Ascending aorta (tissue), 2 donors: ENCODE results near the gene TRPV4. TPM values are rescaled to one million over a fixed set of nuclear protein-coding genes. Genes with fewer than 3 reads are reported as not detected.

ENCODE experiments used
- DNase-seq, 2 donors: peaks; one replicate each; pipeline ENCODE4 v3.0.0-alpha.2; 2019; ENCODE audit warnings: low spot score in 2 of 2
- H3K27ac ChIP-seq, 2 donors: fragments of 200-600 bp; sonication (generic); one replicate each; pipeline ENCODE4 v1.5.1; 2016 to 2017; ENCODE audit warnings: mild to moderate bottlenecking in 1 of 2
- H3K27me3 ChIP-seq: fragments of 200-600 bp; sonication (generic); one replicate; pipeline ENCODE4 v1.5.1; 2017
- H3K36me3 ChIP-seq, 2 donors: fragments of 200-600 bp; sonication (generic); one replicate each; pipeline ENCODE4 v1.5.1; 2016
- H3K4me1 ChIP-seq, 2 donors: fragments of 200-600 bp; sonication (generic); one replicate each; pipeline ENCODE4 v1.5.1; 2016 to 2017; ENCODE audit warnings: mild to moderate bottlenecking in 1 of 2
- H3K4me3 ChIP-seq, 2 donors: fragments of 200-600 bp; sonication (generic); one replicate each; pipeline ENCODE4 v1.5.1; 2016 to 2017; ENCODE audit warnings: mild to moderate bottlenecking in 1 of 2
- H3K9me3 ChIP-seq, 2 donors: fragments of 200-600 bp; sonication (generic); one replicate each; pipeline ENCODE4 v1.5.1; 2016
- intact Hi-C: fragments of 100-400 bp; cut with DNase I; formaldehyde crosslinking; loops from one replicate; pipeline ENCODE4 v1.15.1; 2023
- total RNA-seq: library from RNA; depleted of rRNA; stranded (reverse); fragments of >200 nt; gene quantifications from one replicate; pipeline ENCODE4 v1.1.0, GENCODE V29; 2016
- TF ChIP-seq, protein P1 (sequence below), 3 experiments: fragments of 200-600 bp in 2 of 3; fragments of 450-650 bp in 1 of 3; sonication (generic) in 2 of 3; IDR thresholded peaks; one replicate each; pipeline ENCODE4 v1.5.1; 2016 to 2019; ENCODE audit warnings: antibody characterized with exemption in 3 of 3, mild to moderate bottlenecking in 1 of 3, moderate library complexity in 1 of 3

Gene TRPV4
- total RNA-seq, 1 donor from 2014 or later = not detected

DNA sequence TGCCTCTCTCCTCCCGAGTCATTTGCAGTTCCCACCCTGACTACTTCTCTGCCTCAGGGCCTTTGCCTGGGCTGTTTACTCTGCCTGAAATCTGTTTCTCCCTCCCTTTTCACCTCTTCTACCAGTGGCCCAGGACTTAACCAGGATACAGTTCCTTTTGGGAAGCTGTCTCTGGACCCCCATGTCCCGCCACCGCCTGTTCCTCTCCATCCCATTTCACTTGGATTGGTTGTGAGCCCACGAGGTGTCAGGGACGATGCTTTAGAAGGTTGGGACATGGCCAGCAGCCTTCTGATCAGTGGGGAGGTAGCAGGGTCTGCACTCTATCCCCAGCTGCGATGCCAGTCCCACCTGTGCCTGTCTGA, 67.8 kb downstream of the TRPV4 start:
- no peak overlapping the region for H3K4me3 ChIP-seq
- H3K27ac ChIP-seq = no peak overlapping the region
- TF ChIP-seq, protein P1, sequence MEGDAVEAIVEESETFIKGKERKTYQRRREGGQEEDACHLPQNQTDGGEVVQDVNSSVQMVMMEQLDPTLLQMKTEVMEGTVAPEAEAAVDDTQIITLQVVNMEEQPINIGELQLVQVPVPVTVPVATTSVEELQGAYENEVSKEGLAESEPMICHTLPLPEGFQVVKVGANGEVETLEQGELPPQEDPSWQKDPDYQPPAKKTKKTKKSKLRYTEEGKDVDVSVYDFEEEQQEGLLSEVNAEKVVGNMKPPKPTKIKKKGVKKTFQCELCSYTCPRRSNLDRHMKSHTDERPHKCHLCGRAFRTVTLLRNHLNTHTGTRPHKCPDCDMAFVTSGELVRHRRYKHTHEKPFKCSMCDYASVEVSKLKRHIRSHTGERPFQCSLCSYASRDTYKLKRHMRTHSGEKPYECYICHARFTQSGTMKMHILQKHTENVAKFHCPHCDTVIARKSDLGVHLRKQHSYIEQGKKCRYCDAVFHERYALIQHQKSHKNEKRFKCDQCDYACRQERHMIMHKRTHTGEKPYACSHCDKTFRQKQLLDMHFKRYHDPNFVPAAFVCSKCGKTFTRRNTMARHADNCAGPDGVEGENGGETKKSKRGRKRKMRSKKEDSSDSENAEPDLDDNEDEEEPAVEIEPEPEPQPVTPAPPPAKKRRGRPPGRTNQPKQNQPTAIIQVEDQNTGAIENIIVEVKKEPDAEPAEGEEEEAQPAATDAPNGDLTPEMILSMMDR (IDR thresholded peaks at IDR 0.05) = no peak
- no peaks in the 10 kb centered on the region for H3K4me1 ChIP-seq
- no peaks in the 10 kb centered on the region for H3K36me3 ChIP-seq
- peaks cover 0 to 4% of the 10 kb centered on the region in 2 donors for H3K9me3 ChIP-seq
- intact Hi-C loops = no loop called here
- no peak for DNase-seq
- no peaks in the 10 kb centered on the region for H3K27me3 ChIP-seq

DNA sequence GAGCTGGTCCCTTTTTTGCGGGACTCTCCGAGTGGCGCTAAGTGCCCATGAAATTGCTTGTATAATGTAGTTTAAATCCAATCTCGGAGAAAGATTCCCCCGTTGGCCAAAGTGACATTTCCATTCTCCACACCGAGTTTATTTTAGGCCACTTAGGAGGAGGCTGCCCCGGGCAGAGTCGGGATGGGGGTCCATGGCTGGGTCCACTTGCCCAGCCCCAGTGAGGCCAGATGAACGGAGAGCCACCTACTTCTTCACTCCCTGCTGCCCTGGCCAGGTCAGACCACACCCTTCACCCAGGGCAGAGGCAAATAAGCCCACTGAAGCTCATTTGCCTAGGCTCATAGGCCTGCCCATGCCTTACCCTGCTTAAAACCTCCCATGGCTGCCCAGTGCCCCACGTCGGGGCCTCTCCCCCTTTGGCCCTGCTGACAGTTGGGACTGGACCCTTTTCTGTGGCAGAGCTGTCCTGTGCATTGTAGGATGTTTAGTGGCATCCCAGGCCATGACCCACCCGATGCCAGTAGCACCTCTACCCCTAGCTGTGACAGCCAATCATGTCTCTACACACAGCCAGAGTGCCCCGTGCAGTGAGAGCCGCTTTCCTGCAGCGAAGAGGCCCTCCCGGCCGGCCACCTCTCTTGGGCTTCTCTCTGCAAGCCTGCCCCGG, 68.3 kb downstream of the TRPV4 start:
- Histone ChIP-seq H3K9me3 (peaks cover 0 to 4% of the 10 kb centered on the region in 2 donors), H3K4me3 (no peak overlapping the region), H3K36me3 (no peaks in the 10 kb centered on the region), H3K27me3 (no peaks in the 10 kb centered on the region), H3K27ac (no peak overlapping the region), H3K4me1 (no peaks in the 10 kb centered on the region)
- intact Hi-C loops = no loop called here
- peak in 1 of 2 donors; percentile 52 for DNase-seq
- TF ChIP-seq, protein P1 (IDR thresholded peaks at IDR 0.05) = no peak

DNA sequence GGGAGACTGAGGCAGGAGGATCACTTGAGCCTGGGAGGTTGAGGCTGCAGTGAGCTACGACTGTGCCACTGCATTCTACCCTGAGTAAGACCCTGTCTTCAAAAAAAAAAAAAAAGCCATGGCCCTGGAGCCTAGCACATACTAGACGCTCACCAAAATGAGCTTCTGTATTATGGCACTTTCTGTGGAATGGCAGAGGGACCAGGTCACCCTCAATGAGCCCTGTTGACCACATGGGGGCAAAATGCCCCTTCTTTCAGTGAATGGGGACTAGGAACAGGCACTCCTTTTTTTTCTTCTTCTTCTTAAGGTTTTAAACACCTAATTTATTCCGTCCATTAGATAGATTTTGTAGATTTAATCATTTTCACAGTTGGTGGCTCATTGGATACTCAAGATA, 69.1 kb downstream of the TRPV4 start:
- no peaks in the 10 kb centered on the region for H3K4me1 ChIP-seq
- DNase-seq = peak in 1 of 2 donors; percentile 3
- TF ChIP-seq, protein P1 (IDR thresholded peaks at IDR 0.05) = no peak
- H3K36me3 ChIP-seq = no peaks in the 10 kb centered on the region
- no peak overlapping the region for H3K4me3 ChIP-seq
- peaks cover 0 to 4% of the 10 kb centered on the region in 2 donors for H3K9me3 ChIP-seq
- no peaks in the 10 kb centered on the region for H3K27me3 ChIP-seq
- H3K27ac ChIP-seq = no peak overlapping the region
- intact Hi-C loops = no loop called here

DNA sequence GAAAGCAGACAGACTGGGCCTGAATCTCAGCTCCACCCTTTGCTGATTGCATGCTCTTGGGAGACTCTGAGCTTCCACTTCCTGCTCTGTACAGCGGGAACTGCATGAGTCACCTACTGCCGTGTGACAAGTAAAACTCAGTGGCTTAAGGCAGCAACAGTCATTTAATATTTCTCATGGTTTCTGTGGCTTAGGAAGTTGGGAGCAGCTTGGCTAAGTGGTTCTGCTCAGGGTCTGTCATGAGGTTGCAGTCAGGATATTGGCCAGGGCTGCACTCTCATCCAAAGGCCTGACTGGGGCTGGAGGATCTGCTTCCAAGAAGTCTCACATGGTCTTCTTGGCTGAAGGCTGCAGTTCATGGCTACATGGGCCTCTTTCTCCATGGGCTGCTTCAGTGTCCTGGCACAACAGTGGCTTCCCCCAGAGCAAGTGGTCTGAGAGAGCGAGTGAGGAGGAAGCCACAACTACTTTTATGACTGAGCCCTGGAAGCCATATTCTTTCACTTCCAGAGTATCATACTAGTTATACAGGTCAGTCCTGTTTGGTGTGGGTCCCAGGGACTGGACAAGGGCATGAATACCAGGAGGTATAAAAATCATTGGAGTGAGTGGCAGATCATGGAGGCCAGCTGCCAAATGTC, 69.9 kb downstream of the TRPV4 start:
- Histone ChIP-seq H3K27me3 (no peaks in the 10 kb centered on the region), H3K9me3 (peaks cover 0 to 4% of the 10 kb centered on the region in 2 donors), H3K4me1 (no peaks in the 10 kb centered on the region), H3K36me3 (no peaks in the 10 kb centered on the region), H3K27ac (no peak overlapping the region), H3K4me3 (no peak overlapping the region)
- intact Hi-C loops = no loop called here
- peak in 1 of 2 donors; percentile 40 for DNase-seq
- TF ChIP-seq, protein P1 (IDR thresholded peaks at IDR 0.05) = no peak

DNA sequence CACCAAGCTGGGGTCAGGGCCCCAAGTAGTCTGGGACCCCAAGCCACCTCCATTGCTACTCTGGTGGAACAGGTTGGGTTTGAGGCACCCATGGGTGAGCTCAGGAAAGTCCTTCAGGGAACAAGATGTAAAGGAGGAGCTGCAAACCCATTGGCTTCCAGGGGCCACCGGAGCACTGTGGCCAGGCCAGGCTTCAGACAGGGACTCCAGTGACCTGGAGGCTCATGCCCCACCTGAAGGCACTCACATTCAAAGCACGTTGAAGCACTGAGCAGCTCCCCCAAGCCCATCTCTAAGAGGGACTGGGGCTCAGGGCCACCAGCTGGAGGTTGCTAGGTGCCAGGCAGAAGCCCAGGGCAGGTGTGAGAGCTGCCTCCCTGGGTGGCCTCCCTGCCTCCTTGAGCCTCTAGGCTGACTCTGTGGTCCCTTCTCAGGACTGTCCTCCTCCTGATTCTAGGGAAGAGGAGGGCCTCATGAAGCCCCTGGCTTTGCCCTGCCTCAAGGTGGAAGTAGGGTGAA, 70.5 kb downstream of the TRPV4 start:
- H3K36me3 ChIP-seq = no peaks in the 10 kb centered on the region
- no peaks in the 10 kb centered on the region for H3K27me3 ChIP-seq
- TF ChIP-seq, protein P1 (IDR thresholded peaks at IDR 0.05) = no peak
- no peak overlapping the region for H3K27ac ChIP-seq
- H3K4me3 ChIP-seq = no peak overlapping the region
- intact Hi-C loops = no loop called here
- peaks cover 0 to 4% of the 10 kb centered on the region in 2 donors for H3K9me3 ChIP-seq
- H3K4me1 ChIP-seq = no peaks in the 10 kb centered on the region
- no peak for DNase-seq
